Measurements from ENCODE around the gene PRKCB. TPM values are rescaled to one million over a fixed set of nuclear protein-coding genes. Genes with fewer than 3 reads are reported as not detected.

Gene PRKCB
- total RNA-seq, 2 experiments from 2014 or later: 57.5 to 83.8 TPM

DNA sequence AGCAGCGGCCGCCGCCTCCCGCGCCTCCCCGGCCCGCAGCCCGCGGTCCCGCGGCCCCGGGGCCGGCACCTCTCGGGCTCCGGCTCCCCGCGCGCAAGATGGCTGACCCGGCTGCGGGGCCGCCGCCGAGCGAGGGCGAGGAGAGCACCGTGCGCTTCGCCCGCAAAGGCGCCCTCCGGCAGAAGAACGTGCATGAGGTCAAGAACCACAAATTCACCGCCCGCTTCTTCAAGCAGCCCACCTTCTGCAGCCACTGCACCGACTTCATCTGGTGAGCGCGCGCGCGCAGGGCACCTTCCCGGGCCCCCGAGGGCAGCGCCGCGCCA is 258 bp downstream of the PRKCB start:
- no peak overlapping the region for H3K27ac Mint-ChIP-seq
- no peak for DNase-seq
- H3K27me3 Mint-ChIP-seq: peaks cover 2% of the 10 kb centered on the region
- H3K9me3 Mint-ChIP-seq (ENCODE audit: low read depth): no peaks in the 10 kb centered on the region
- peaks cover 56% of the 10 kb centered on the region for H3K4me1 Mint-ChIP-seq
- CTCF ChIA-PET: interaction anchor here (0.9 to 1.0 kb wide), 2 partner anchors 8 to 174 kb away, joined by 3 read pairs; no protein-coding TSS in a partner anchor
- intact Hi-C loops (cut with DNase I, micrococcal nuclease): loop anchor here in 1 of 2 experiments (2.0 to 5.0 kb wide), 4 partner anchors 33 to 279 kb away; partner anchors contain the start of genes EARS2 and UBFD1
- peaks cover 13% of the 10 kb centered on the region for H3K36me3 Mint-ChIP-seq (ENCODE audit: low read depth)
- POLR2A ChIA-PET: no interaction called here
- peak overlapping the region; percentile 80 for H3K4me3 Mint-ChIP-seq
- peak; percentile 24 for ATAC-seq

DNA sequence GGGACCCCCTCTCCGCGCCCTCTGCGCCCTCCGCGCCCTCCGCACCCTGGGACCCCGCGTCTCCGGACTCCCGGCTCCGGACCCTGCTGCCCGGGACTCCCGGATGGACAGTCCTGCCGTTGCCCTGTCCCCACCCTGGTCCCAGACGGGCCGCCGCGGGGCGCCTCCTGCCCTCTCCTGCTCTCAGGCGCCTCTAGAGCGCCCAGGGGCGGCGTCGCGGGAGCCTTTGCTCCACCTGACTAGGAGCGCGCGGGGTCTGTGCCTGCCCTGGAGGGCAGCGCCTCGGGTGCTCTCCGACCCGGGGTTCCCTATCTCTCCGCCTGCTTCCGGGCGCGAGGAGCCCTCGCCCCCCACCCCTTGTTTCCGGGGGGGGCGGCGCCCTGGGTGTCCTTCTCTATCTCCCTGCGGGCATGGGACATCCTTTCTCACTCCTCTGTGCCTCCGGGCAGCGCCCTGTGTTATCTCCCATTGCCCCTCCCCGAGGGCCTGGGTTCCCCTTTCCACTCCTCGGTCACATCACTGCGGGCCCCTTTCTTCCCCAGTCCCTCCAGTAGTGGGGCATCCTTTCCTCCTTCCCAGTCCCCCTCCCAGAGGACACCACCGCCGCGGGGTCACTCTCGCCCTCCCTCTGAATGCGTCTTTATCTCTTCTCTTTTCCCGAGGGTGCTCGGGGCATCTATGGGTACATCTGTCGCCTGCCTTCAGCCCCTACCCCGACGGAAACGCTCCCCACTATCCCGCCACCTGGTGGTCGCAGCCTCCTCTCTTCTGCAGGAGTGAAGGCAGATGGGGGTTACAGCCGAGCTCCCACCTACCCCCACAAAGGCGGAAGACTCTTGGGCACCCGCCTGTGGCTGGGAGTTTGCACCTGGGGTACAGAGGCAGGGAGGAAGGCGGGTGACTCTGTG is 875 bp downstream of the PRKCB start:
- Mint-ChIP-seq H3K4me3 (peak overlapping the region; percentile 80), H3K27ac (peak overlapping the region; percentile 59)

DNA sequence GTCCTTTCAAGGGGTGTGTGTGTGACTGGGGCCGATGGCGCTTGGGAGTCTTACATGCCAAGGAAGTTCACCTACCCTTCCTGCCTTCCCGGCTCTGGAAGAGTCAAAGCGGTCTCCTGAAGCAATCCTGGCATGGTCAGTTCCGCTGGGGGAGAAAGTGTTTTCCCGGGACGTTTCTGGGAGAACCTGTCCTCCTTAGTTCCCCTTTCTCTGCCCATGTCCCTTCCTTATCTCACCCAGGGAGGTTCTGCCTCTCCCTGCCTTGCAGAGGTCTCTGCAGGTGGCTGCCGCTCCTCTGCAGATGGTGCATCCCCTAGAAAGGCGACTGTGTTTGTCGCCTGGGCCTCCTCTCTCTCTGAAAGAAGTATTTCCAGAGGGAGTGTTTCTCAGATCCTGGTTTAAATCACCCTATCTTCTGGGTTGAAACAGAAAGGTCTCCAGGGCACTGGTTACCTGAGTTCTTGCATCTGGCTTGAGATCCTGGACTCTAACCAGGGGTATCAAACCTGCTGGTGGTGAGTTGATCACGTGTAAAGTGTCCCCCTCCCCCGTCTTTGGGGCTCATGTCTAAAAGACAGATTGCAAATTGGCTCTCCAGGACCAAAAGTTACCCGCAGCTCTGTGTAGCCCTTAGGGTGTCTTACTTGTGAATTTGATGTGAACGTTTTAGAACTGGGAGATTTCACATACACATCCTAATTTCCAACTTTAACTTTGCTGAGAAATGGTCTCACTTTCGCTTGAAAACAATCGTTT is 1.9 kb downstream of the PRKCB start:
- ChIA-PET CTCF (interaction anchor here (0.7 to 1.1 kb wide), 5 partner anchors 9 to 39 kb away, joined by 3 to 4 read pairs (median 3); no protein-coding TSS in a partner anchor), POLR2A (no interaction called here)
- peaks cover 13% of the 10 kb centered on the region for H3K36me3 Mint-ChIP-seq (ENCODE audit: low read depth)
- peaks cover 2% of the 10 kb centered on the region for H3K27me3 Mint-ChIP-seq
- peak; percentile 46 for DNase-seq
- H3K4me1 Mint-ChIP-seq: peaks cover 65% of the 10 kb centered on the region
- peak overlapping the region; percentile 59 for H3K27ac Mint-ChIP-seq
- intact Hi-C loops (cut with DNase I, micrococcal nuclease): loop anchor here in 1 of 2 experiments (2.0 to 5.0 kb wide), 4 partner anchors 31 to 280 kb away; partner anchors contain the start of genes EARS2 and UBFD1
- ATAC-seq: no peak
- H3K9me3 Mint-ChIP-seq (ENCODE audit: low read depth): no peaks in the 10 kb centered on the region
- H3K4me3 Mint-ChIP-seq: peak overlapping the region; percentile 80

More for the DNA sequence above, 875 bp downstream of the PRKCB start:
- POLR2A ChIA-PET: no interaction called here
- CTCF ChIA-PET: interaction anchor here (0.7 to 1.1 kb wide), 5 partner anchors 9 to 38 kb away, joined by 3 read pairs; no protein-coding TSS in a partner anchor
- Mint-ChIP-seq H3K36me3 (ENCODE audit: low read depth) (peaks cover 13% of the 10 kb centered on the region), H3K4me1 (peaks cover 56% of the 10 kb centered on the region), H3K27me3 (peaks cover 2% of the 10 kb centered on the region), H3K9me3 (ENCODE audit: low read depth) (no peaks in the 10 kb centered on the region)
- intact Hi-C loops (cut with DNase I, micrococcal nuclease): loop anchor here in 1 of 2 experiments (2.0 to 5.0 kb wide), 4 partner anchors 32 to 279 kb away; partner anchors contain the start of genes EARS2 and UBFD1
- DNase-seq (peak; percentile 67), ATAC-seq (peak; percentile 25)

GRCh38 chr16:23838485-23839142 is 2.8 kb downstream of the PRKCB start:
- Mint-ChIP-seq H3K4me1 (peaks cover 72% of the 10 kb centered on the region), H3K9me3 (ENCODE audit: low read depth) (no peaks in the 10 kb centered on the region), H3K4me3 (peak overlapping the region; percentile 80), H3K27me3 (peaks cover 2% of the 10 kb centered on the region), H3K36me3 (ENCODE audit: low read depth) (peaks cover 13% of the 10 kb centered on the region), H3K27ac (peak overlapping the region; percentile 4)
- DNase-seq (no peak), ATAC-seq (no peak)
- POLR2A ChIA-PET: no interaction called here
- CTCF ChIA-PET: interaction anchor here (0.7 to 1.0 kb wide), 2 partner anchors 35 to 38 kb away, joined by 3 to 4 read pairs; no protein-coding TSS in a partner anchor
- intact Hi-C loops (cut with DNase I, micrococcal nuclease): loop anchor here in 1 of 2 experiments (5.0 kb wide), 1 partner anchor 281 kb away; the partner anchor contains the start of genes EARS2 and UBFD1

DNA sequence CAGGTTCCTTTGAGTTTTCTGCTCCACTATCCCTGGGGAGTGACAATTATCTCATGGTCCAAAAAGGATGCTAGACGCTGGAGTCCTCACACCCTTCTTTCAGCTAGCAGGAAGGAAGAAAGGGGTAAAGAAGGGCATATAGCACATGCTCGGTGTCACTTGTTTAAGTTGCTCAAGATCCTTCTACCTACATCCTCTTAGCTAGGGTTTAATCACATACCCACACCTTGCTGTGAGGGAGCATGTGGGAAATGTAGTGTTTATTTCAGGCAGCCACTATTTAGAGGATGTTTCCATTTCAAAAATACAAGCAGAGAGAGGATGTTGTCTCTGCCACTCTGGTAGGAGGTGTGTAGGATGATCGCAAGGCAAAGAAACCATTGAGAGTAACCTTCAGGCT is 4.5 kb downstream of the PRKCB start:
- intact Hi-C loops (cut with DNase I, micrococcal nuclease): loop anchor here (5.0 kb wide), 3 partner anchors 37 to 1177 kb away; partner anchors contain the start of gene ARHGAP17 (in 1 of the 2)
- Mint-ChIP-seq H3K36me3 (ENCODE audit: low read depth) (peaks cover 28% of the 10 kb centered on the region), H3K4me3 (no peak overlapping the region), H3K4me1 (peaks cover 70% of the 10 kb centered on the region), H3K27ac (peak overlapping the region; percentile 51), H3K9me3 (ENCODE audit: low read depth) (no peaks in the 10 kb centered on the region), H3K27me3 (peaks cover under 1% of the 10 kb centered on the region)
- ChIA-PET POLR2A (interaction anchor here (0.6 kb wide), 2 partner anchors 38 to 42 kb away, joined by 3 to 4 read pairs; no protein-coding TSS in a partner anchor), CTCF (interaction anchor here (1.1 to 1.9 kb wide), 6 partner anchors 10 to 37 kb away, joined by 3 to 9 read pairs (median 4); no protein-coding TSS in a partner anchor)
- ATAC-seq (peak; percentile 5), DNase-seq (no peak)

DNA sequence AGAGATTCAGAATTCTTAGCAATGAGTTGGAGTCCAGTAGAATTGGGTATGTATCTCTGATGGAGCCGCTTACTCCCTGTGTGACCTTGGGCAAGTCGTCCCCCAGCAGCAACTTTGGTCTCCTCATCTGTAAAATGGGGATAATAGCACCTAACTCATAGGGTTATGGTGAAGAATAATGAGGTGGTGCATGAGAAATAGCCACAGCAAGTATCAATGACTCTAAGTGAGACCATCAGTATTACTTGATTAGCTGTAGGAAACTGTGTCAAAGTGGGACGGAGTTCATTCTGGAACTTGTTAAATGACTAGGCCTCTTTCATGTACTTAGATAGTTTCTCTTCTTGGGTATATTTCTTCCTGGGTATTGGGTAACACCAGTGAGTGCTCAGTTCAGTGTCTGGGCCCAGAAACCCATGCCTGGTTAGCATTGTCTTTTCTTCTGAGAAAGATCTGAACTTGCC is 6.4 kb downstream of the PRKCB start:
- DNase-seq (peak; percentile 67), ATAC-seq (peak; percentile 91)
- Mint-ChIP-seq H3K27me3 (no peaks in the 10 kb centered on the region), H3K4me1 (peaks cover 83% of the 10 kb centered on the region), H3K36me3 (ENCODE audit: low read depth) (peaks cover 39% of the 10 kb centered on the region), H3K27ac (peak overlapping the region; percentile 85), H3K4me3 (no peak overlapping the region), H3K9me3 (ENCODE audit: low read depth) (no peaks in the 10 kb centered on the region)
- POLR2A ChIA-PET: interaction anchor here (0.9 kb wide), 1 partner anchor 19 kb away, joined by 5 read pairs; no protein-coding TSS in a partner anchor
- intact Hi-C loops (cut with DNase I, micrococcal nuclease): loop anchor here (1.0 to 5.0 kb wide), 8 partner anchors 11 to 1175 kb away; partner anchors contain the start of gene ARHGAP17 (in 1 of the 2)
- CTCF ChIA-PET: interaction anchor here (0.6 to 2.4 kb wide), 10 partner anchors 8 to 168 kb away, joined by 3 to 7 read pairs (median 4); no protein-coding TSS in a partner anchor

DNA sequence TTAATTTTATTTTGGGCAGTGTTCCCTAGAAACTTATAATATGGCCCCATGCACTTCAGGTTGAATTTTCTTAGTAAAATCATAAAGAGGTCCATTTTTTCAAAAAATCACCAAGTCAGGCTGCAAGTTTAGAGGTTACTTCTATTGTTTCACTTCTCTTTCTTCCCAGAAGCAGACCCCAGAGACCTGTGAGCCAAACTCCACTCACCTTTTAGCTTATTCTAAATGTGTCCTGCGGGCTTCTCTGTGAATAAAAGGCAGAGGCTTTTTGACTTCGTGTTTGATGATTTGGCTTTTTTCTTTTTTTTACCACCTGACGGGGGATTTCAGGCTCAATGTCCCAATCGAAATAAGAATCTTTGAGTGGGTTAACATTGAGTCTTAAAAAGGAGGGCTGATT is 7.4 kb downstream of the PRKCB start:
- ATAC-seq (no peak), DNase-seq (no peak)
- no peaks in the 10 kb centered on the region for H3K9me3 Mint-ChIP-seq (ENCODE audit: low read depth)
- H3K4me1 Mint-ChIP-seq: peaks cover 83% of the 10 kb centered on the region
- intact Hi-C loops (cut with DNase I, micrococcal nuclease): loop anchor here (5.0 kb wide), 3 partner anchors 34 to 1174 kb away; partner anchors contain the start of gene ARHGAP17 (in 1 of the 2)
- H3K36me3 Mint-ChIP-seq (ENCODE audit: low read depth): peaks cover 42% of the 10 kb centered on the region
- ChIA-PET CTCF (interaction anchor here (0.6 to 2.4 kb wide), 13 partner anchors 9 to 228 kb away, joined by 3 to 7 read pairs (median 3); no protein-coding TSS in a partner anchor), POLR2A (interaction anchor here (0.9 kb wide), 1 partner anchor 18 kb away, joined by 5 read pairs; no protein-coding TSS in a partner anchor)
- H3K27ac Mint-ChIP-seq: peak overlapping the region; percentile 85
- no peak overlapping the region for H3K4me3 Mint-ChIP-seq
- H3K27me3 Mint-ChIP-seq: no peaks in the 10 kb centered on the region

DNA sequence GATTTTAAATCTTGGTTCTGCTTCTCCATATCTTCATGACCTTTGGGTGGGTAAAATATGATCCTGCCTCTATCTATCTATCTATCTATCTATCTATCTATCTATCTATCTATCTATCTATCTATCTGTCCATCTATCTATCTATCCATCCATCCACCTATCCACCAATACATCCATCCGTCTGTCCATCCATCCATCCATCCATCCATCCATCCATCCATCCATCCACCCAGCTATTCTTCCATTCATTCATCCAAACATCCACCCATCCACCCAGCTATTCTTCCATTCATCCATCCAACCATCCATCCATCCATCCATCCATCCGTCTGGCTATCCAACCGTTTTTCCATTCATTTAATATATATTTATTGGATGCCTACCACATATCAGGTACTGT is 11.5 kb downstream of the PRKCB start:
- Mint-ChIP-seq H3K36me3 (ENCODE audit: low read depth) (peaks cover 57% of the 10 kb centered on the region), H3K27ac (no peak overlapping the region)
- POLR2A ChIA-PET: no interaction called here

GRCh38 chr16:23847948-23848347 is 12.2 kb downstream of the PRKCB start:
- ATAC-seq (peak; percentile 97), DNase-seq (peak; percentile 74)
- H3K4me3 Mint-ChIP-seq: no peak overlapping the region
- H3K27ac Mint-ChIP-seq: peak overlapping the region; percentile 80
- ChIA-PET CTCF (interaction anchor here (1.1 to 1.6 kb wide), 2 partner anchors 21 to 163 kb away, joined by 4 to 8 read pairs; no protein-coding TSS in a partner anchor), POLR2A (no interaction called here)
- no peaks in the 10 kb centered on the region for H3K27me3 Mint-ChIP-seq
- H3K36me3 Mint-ChIP-seq (ENCODE audit: low read depth): peaks cover 61% of the 10 kb centered on the region
- intact Hi-C loops (cut with DNase I, micrococcal nuclease): no loop called here
- peaks cover 83% of the 10 kb centered on the region for H3K4me1 Mint-ChIP-seq
- no peaks in the 10 kb centered on the region for H3K9me3 Mint-ChIP-seq (ENCODE audit: low read depth)

More for the DNA sequence above, 11.5 kb downstream of the PRKCB start:
- Mint-ChIP-seq H3K9me3 (ENCODE audit: low read depth) (no peaks in the 10 kb centered on the region), H3K4me1 (peaks cover 83% of the 10 kb centered on the region), H3K4me3 (no peak overlapping the region), H3K27me3 (no peaks in the 10 kb centered on the region)
- DNase-seq (no peak), ATAC-seq (no peak)
- CTCF ChIA-PET: interaction anchor here (0.7 to 1.1 kb wide), 3 partner anchors 11 to 317 kb away, joined by 3 to 4 read pairs (median 3); no protein-coding TSS in a partner anchor
- intact Hi-C loops (cut with DNase I, micrococcal nuclease): no loop called here

- intact Hi-C loops (cut with DNase I, micrococcal nuclease): no loop called here
- H3K27ac Mint-ChIP-seq: peak overlapping the region; percentile 80
- H3K4me1 Mint-ChIP-seq: peaks cover 85% of the 10 kb centered on the region
- H3K9me3 Mint-ChIP-seq (ENCODE audit: low read depth): no peaks in the 10 kb centered on the region
- H3K4me3 Mint-ChIP-seq: no peak overlapping the region
- H3K27me3 Mint-ChIP-seq: no peaks in the 10 kb centered on the region
- DNase-seq: no peak
- no peak for ATAC-seq
- ChIA-PET CTCF (interaction anchor here (0.6 to 1.6 kb wide), 3 partner anchors 20 to 300 kb away, joined by 3 to 8 read pairs (median 4); no protein-coding TSS in a partner anchor), POLR2A (interaction anchor here (0.6 kb wide), 1 partner anchor 1322 kb away, joined by 3 read pairs; no protein-coding TSS in a partner anchor)
- peaks cover 67% of the 10 kb centered on the region for H3K36me3 Mint-ChIP-seq (ENCODE audit: low read depth)
These were observed 13.2 kb downstream of the PRKCB start for GRCh38 chr16:23848958-23849357.
